Measurements from ENCODE around the gene TCF12.

The TCF12 gene

DNA sequence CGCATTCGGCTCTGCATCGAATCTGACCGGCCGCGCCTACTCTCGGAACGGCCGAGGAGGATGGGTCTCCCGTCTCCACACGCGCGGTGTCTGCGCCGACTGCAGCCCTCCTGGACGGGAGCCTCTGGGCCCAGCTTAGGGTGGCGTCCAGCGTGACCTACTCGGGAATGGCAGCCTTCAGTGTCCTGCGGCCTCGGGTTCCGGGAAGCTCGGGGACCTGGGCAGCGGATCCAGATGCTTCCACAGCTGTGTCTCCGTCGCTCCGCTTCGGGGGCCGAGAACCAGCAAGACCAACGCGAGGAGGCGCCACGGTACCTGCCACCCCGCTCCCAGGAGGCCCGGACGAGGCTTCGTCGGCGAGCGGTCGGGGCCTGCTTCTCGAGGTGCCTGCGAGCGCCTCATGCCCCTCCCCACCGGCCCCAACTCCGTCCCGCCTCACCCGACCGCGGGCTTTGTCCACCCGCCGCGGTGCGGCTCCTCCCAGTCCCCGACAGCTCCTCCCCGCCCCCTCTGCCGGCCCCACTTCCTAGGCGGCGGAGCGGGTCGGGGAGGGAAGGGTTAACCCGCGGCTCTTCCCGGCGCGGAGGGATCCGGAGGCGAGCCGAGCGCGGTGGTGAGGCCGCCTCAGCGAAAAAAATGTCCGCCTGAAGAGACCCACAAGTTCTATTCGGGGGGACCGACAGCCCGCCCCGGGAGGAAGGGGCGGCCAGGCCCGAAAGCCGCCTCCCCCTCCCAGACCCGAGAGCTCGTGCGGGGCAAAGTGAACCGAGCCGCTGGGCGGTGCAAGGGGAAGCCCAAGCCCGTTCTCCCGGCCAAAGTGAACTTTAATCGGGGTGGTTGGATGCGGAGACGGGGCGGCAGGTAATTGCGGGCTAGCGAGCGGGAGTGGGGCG, at the start of gene TCF12:
Gene TCF12 (plus strand): TSS at position 599 of the 893 bp plus-strand sequence. CDS start 1,270 bp downstream, outside the sequence.
- peak; percentile 73 to 76 for DNase-seq (ENCODE audit: low read depth in 2 of 2)

DNA sequence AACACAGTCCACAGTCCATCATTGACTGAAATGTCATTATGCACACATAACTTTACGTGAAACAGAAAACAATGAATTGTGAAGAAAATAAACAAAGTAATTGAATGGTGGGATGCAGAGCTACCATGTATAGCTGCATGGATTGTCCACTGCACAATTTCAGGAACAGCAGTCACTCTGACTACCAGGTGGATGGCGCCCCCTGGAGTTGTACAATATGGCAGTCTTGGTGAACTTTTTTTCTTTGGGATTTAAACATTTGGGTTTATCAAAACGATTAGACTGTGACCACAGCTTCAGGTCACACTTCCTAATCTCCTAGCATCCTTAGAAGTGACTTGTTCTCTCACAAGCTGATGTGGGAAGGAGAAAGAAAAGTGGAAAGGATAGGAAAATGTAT, 48.9 kb upstream of the TCF12 start:
- DNase-seq (ENCODE audit: low read depth in 2 of 2) = no peak

DNA sequence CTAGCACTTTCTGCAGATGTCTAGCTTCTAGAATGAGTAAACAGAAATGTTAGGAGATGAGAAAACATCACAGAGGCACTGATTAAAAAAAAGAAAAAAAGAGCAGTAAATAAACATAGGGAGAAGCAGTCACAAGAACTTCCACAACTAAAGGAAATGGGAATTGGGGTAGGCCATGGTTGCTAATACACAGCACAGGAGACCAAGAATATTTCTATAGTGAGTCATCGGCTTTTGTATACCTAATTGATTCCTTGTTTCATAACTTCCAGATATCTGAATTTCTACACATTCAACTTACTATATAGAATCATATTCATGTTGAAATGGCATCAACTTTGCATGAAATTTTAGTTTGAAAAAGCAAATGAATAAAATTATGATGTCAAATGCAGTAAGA, 47.3 kb upstream of the TCF12 start:
- no peak for DNase-seq (ENCODE audit: low read depth in 2 of 2)

DNA sequence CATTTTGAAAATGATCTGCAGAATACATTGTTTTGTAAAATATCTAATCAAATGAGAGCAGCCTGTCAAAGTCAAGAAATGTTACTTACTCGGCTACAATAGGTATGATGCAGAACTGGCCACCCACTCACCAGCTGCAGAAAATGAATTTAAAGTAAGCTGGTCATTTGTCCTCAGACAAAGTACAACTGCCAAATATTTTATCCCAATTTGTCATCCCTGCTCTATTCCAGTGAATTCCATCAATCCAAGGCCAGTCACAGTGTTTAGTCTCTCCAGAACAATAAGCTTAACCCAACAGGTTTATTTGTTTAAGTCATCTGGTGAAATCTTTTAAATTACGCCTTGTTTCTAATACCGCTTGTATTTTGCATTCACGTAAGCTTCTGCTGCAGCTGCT, 46.6 kb upstream of the TCF12 start:
- DNase-seq (ENCODE audit: low read depth in 2 of 2) = no peak

DNA sequence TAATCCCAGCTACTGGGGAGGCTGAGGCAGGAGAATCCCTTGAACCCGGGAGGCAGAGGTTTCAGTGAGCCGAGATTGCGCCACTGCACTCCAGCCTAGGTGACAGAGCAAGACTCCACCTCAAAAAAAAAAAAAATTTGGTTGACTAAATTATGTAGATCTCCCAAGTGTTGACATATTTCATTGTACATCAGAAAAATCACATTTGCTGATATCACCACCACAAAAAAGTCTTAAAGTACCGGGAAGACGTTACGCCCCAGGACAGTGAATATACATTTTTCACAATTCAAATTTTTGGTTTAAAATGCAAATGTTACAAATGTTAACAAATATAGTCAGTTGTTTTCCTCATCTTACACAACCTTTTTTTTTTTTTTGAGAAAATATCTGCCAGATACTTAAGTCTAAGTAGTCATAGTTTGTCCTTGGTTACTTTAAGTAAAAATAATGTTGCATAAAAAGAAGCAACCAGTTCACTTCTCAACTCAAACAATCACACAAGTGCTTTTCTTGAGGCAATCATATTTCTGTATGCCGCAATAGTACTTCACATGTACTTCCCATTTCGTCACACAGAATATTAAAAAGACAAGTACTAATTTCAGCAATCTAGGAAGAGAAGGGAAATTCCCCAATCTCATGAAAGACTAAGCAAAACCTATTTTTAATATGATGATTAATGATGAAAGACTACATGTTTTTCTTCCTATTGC, 41.0 kb upstream of the TCF12 start:
- DNase-seq (ENCODE audit: low read depth in 2 of 2) = no peak

DNA sequence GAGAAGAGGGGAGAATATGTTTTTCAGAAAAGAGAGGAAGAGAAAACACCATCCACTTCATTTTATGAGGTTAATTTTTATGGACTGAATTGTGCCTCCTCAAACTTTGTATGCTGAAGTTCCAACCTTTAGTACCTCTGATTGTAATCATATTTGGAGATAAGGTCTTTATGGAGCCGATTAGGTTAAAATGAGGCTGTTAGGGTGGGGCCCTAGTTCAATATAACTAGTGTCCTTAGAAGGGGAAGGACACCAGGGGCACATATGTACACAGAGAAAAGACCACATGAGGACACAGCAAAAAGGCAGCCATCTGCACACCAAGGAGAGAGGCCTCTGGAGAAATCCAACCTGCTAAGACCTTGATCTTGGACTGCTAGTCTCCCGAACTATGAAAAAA, 38.9 kb upstream of the TCF12 start:
- no peak for DNase-seq (ENCODE audit: low read depth in 2 of 2)

DNA sequence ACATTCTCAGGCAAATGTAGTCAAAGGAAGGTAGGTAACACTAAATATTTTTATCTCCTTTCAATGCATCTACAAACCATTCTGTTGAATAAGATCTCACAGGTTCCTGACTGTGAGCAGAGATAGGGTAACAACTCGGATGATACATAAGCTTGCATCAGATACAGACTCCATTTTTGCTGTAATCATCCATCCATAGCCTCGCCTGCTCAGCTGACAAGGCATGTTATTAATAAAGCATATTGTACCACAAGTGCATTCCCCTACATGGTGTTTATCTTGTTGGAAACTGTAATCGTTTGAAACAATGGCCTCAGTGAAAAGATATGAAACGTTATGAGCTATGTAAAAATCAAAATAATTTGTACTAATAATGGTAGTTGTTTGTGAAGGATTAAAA, 35.4 kb upstream of the TCF12 start:
- DNase-seq (ENCODE audit: low read depth in 2 of 2) = no peak

DNA sequence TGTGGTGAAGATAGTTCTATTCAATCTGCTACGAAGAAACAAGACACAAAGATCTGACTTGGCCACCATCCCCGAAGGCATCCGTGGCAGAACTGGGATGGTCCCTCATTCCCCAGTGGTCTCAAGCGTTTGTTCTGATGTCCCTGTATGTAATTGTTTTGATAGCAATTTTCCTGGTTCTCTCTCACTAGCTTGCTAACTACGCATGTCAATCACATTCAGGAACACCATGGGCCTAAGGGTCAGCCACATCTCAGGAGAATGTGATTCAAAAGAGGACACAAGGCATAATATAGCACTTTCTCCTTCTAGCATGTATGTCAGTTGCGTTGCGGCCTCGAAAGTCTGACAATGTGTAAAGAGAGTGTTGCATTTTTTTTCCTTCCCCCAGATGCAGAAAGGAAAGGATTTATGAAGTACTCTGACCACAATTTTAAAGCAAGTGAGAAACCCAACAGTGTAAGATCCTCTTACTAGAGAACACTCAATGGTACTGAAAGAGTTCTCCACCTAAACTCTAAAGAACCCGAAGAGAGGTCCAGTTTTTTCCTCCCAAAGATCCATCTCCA, 32.0 kb upstream of the TCF12 start:
- no peak for DNase-seq (ENCODE audit: low read depth in 2 of 2)

DNA sequence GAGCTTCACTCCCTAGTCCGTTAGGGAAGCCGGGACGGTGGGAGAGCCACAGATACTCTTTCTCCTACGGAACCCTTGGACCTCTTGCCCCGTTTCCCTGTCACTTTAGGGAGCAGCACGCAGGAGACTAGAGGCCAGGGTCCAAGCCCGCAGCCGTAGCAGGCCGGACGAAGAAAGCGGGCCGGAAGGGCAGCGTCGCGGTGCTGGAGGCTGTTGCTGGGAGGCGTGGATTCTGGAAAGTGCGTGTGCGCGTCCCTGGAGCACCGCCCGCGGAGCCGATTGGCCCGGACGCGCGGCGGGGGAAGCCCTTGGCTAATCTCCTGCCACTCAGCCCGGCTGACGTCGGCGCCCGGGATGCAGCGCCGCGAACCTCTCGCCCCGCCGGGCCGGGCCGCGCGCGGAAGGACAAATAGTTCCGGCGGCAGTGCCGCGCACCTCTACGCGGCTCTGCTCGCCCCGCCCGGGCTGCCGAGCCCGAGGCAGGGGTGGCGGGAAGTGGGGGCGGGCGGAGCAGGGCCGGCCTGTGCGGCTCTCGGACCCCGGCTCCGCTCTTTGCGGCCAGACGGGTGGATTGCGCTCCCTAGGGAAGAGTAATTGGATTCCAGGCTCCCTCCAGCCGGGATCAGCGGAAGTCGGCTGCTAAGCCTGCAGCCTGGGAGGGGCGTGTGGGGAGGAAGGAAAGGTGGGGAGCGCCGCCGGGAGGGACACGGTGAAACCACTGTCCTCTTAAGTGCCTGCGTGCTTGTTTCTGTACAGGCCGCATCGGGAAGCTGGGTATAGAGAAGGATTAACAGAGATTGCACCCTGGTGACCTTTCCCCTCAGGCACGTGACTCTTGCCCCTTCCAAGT, 31.3 kb upstream of the TCF12 start:
- peak; percentile 53 to 54 for DNase-seq (ENCODE audit: low read depth in 2 of 2)

DNA sequence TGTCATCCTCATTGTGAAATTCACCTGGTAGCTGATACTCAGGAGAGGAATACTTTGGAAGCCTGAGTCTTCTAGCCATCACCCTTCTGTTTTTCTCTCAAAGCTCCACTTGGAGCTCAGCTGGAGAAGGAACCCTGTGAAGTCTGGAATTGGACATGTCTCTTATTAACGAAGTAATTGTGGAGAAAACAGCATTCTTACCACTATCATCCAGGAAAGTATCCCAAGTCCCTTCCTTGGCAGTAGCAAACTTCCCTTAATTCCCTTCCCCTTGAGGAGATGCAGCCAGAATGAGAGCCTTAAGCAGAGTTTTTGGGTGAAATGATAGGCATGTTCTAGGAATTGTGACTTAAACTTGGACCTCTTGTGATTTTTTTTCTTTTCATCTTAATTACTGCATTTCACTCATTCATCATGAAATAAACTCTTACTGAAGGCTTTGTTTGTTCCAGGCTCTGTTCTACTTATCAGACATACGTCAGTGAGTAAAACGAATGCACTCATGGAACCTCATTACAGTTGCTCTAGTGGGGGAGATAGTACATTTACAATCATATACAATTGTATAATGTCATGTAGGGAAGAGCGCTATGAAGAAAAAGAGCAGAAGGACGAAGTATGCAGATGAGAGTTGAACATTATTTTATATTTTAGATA, 30.5 kb upstream of the TCF12 start:
- no peak for DNase-seq (ENCODE audit: low read depth in 2 of 2)

DNA sequence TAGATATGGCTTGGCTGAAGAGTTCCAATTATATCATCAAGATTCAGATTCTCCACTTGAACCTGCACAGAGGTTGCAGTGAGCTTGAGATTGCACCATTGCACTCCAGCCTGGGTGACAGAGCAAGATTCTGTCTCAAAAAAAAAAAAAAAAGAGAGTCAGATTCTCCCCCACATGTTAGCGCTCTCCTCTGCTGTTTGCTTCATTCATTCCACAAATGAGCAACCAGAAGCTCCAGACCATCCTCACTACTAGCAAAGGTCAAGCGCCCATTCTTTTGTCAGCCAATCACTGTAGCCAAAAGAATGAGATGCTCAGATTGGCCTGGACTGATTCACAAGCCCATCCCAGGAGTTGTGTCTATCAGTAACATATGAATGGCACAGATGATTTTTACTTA, 28.4 kb upstream of the TCF12 start:
- DNase-seq (ENCODE audit: low read depth in 2 of 2) = no peak

DNA sequence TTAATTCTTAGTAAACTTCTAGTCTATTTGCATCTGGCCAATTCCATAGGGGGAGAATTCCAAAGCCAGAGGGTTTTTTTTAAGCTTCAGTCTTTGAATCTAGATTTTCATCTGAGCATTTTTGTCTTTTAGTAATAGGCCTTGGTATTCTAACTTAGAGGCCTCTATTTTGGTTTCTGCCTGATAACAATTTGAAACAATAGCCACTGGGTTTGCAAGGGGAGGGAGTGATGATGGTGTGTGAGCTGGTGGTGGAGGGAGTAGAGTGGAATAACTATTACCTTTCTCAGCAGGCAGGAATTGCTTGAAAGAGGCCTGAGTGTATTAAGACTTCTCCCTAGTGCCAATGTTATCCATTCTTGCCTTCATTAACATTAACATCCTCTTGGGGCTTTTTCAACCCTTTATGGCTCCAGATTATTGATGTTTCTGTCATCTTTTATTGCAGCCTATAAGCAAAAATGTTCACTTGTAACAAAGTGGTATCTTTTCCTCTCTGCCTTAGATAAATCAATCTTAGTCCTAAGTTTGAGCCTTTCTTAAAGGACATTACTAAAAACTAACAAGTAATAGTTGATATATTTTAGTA, 26.5 kb upstream of the TCF12 start:
- DNase-seq (ENCODE audit: low read depth in 2 of 2) = no peak

DNA sequence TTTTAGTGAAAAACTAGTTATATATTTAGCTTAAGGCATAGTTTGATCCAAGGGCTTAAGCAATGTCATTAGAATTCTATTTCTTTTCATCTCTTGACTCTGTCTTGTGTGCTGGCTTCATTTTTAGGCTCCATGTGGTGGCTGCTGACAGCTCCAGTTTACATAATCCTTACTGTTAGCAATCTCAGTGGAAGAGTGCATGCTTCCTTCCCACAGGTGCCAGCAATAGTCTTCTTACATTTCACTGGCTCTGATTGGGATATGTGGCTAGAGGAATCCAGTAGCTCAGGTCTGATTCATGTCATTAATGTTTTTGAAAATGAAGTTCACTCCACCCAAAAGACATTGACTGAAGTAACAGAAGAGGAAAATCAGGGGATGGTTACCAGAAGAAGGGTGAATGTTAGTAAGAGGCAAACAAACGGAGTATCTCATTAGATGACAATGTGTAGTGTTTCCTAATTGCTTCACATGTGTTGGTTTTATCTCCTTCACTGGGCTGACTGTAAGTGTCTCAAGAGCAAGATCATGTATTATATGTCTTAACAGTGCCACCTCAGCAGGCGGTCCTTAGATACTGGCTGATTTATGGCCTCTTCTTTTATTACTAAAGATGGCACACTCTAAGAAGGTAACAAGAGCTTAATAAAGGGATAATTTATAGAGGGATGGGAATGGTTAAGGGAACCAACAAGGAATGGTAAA, 25.6 kb upstream of the TCF12 start:
- no peak for DNase-seq (ENCODE audit: low read depth in 2 of 2)

DNA sequence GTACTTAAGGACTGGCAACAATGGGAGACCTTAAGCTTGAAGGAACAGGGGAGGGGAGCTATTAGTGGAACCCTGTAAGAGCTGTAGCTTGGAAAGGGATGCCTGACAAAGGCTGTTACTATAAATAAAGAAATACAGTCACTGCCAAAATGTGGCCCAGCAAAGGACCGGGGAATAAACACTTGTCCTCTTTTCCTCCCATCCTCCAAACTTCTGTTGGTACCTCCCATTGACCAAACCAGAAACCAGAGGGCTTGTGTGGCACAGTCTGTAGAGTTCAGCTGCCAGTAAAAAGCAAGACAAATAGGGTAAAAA, 25.1 kb upstream of the TCF12 start:
- DNase-seq (ENCODE audit: low read depth in 2 of 2) = no peak

DNA sequence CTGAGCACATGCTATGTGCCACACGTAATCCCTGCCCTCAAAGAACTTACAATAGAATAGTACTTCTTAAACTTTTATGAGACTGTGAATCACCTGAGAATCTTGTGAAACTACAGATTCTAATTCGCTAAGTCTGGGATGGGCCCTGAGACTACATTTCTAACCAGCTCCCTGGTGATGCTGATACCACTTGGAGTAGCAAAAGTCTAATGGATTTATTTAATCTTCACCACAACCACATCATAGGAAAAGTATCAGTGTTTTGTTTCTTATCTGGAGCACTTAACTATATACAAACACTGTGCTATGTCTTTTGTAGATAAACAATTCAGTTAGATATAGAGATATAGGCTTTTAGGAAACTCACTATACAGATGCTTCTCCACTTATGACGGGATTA, 23.8 kb upstream of the TCF12 start:
- no peak for DNase-seq (ENCODE audit: low read depth in 2 of 2)

DNA sequence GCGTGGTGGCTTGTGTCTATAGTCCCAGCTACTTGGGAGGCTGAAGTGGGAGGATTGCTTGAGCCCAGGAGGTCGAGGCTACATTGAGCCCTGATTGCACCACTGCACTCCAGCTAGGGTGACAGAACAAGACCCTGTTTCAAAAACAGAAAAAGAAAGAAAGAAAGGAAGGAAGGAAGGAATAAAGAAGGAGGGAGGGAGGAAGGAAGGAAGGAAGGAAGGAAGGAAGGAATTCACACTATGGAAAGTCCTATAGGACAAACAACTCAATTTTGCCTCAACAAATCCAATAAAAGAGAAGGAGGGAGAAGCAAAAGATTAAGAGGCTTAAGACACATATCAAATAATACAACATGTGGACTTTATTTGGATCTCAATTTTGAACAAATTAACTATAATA, 16.5 kb upstream of the TCF12 start:
- DNase-seq (ENCODE audit: low read depth in 2 of 2) = no peak

DNA sequence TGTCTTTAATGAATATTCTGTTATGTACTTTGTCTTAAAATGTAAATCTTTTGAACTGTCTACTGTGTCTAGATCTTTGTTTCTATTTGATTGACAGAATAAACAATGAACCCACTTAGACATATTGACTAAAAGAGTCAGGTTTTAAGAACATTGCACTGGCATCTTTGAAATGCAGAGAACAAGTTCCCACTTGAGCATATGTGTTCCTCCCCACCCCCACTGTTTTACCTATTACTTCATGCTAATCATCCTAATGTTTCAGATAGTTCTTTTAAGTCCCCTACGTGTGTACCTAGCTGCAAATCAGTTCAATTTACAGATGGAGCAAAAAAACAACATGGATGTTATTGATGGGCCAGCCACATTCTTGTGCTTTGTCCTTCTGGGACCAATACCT, 11.7 kb upstream of the TCF12 start:
- no peak for DNase-seq (ENCODE audit: low read depth in 2 of 2)

DNA sequence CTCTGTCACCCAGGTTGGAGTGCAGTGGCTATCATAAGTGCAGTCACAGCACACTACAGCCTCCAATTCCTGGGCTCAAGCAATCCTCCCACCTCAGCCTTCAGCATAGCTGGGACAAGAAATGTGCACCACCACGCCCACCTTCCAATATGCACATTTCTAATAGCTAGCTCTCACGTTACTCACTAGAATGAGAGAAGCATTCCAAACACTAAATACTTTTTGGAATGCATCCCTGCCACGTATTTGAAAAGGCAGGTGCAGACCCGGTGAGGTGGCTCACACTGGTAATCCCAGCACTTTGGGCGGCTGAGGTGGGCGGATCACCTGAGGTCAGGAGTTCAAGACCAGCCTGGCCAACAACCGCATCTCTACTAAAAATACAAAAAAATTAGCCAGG, 7.6 kb upstream of the TCF12 start:
- no peak for DNase-seq (ENCODE audit: low read depth in 2 of 2)

DNA sequence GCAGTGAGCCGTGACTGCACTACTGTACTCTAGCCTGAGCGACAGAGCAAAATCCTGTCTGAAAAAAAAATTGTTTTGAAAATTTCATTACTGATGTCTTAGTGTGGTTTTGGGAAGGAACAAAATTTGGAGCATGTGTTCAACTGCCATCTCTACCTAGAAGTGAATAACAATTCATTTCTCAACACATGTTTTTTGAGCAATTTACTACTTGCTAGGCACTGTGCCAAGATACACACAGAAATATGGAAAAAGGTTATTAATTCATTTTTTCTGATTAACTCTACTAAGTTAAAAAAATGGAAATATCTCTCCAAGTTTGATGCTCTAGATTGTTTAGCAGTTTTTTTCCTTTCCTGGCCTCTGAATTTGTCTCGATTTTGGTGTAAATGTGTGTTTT, 5.2 kb upstream of the TCF12 start:
- no peak for DNase-seq (ENCODE audit: low read depth in 2 of 2)

DNA sequence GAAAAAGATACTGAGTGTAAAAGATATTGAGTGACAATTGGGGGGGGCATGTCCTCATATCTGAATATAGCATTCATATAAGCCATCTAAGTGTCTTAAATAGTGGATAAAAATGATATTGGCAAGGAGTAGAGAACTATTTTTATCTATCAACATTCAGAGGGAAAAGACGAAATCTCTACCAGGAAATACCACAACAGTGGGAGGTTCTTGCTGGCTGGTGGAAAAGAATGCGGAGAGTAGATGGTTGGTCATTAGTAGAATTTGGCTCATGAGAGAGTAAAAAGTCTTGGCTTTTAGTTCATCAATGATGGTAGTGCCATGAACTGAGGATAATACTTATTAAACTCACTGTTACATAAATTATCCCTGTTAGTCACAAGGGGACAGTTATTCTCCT, 4.8 kb upstream of the TCF12 start:
- DNase-seq (ENCODE audit: low read depth in 2 of 2) = no peak

DNA sequence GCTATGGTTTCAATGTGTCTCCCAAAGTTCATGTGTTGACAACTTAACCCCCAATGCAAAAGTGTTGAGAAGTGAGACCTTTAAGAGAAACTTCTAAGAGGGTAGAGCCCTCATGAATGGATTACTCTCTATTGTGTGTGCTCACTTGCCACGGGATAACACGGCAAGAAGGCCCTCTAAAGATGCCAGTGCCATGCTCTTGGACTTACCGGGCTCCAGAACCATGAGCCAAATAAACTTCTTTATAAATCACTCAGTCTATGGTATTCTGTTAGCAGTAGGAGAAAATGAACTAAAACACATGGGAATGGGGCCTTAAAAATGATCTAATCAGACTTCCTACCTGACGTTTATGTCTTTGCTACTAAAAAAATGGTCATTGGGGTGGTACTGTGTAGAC, 2.6 kb upstream of the TCF12 start:
- DNase-seq (ENCODE audit: low read depth in 2 of 2) = no peak
